ENCODE measurements around the gene TBC1D23. TPM values are rescaled to one million over a fixed set of nuclear protein-coding genes. Genes with fewer than 3 reads are reported as not detected.
"Not testable (repeated sequence)": the region's sequence is repeated elsewhere in the genome, so short reads cannot be mapped to it uniquely, and the experiment has no call there.

The TBC1D23 gene
- total RNA-seq, 1 experiment from 2014 or later = 33.0 TPM

DNA sequence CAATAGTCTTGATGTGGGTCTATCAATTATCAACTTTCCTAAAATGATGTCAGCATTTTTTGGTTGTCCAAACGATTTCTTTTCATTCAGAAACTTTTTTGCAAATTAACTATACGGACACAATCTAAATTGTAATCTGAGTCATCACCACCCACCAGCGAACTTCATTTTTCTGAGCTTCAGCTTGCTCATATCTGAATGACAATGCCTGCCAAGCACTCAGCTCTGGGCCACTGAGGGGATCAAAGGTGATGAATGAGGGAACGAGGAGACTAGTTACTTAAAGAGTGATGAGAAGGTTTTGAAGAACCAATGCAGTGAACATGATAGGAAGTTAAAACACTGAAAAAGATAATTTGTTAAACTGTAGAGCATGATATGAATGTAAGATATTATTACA, 14.9 kb upstream of the TBC1D23 start:
- no peak for DNase-seq (ENCODE audit: low read depth, low spot score)
- in situ Hi-C loops (cut with HindIII; ENCODE audit: low pct_unique_long_range_greater_than_20kb, low sequenced_read_pairs) = no loop called here

DNA sequence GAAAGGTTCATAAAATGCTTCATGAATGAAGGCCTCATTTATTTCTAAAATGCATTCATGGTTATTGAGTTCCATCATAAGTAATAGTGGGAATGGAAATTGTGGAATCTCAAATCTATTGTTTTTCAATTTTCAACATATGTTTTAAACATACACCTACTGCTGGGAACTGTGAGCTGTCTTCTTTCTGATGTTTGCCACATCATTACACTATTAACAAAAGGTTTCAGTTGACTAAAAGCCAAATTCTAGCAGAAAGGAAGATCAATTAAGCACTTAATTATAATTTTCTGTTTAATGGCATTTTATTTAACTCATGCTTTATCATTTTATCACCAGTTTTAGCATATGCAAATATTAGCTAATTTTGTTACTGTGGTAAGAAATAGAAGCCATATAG, 13.8 kb upstream of the TBC1D23 start:
- in situ Hi-C loops (cut with HindIII; ENCODE audit: low pct_unique_long_range_greater_than_20kb, low sequenced_read_pairs) = no loop called here
- no peak for DNase-seq (ENCODE audit: low read depth, low spot score)

DNA sequence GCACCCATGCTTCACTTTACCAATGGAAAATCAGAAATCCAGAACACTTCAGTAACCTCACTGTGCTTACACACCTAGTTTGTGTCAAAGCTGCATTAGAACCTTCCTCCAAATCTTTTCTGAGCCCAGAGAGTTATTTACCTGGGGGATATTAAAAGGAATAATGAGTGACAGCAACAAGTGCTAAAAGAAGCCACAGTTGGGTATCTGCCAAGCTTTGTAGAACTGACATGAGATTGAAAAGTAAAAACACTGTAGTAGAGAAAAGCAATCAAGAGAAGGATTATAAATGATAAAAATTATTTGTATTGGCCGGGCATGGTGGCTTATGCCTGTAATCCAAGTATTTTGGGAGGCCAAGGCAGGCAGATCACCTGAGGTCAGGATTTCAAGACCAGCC, 8.8 kb upstream of the TBC1D23 start:
- in situ Hi-C loops (cut with HindIII; ENCODE audit: low pct_unique_long_range_greater_than_20kb, low sequenced_read_pairs) = no loop called here
- DNase-seq (ENCODE audit: low read depth, low spot score) = no peak

DNA sequence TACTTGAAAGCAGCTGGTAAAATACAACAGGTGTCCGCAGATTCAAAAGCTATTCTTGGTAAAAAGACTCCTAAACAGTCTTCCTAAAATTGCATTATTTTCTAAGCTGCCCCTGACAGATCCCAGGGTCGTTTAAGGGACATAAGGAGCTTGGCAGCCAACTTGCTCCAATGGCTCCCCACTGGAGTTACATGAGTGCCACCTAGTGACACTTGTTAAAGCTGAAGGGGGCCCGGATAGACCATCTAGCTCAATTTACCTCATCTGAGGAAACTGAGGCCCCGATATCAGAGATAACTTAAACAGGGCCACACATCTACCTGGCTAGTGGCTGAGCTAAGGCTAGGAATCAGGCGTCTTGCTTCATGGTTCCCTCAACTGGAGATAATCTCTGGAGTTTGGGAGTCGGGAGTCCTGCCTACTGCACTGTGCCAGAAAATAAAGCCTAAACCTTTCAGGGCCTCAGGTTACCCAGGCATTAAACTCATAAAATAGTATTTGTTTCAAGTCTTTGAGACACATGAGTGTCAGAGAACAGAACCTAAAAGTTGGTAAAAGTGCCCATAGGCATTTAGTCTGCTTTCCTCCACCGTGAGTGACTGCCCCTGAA, 6.5 kb upstream of the TBC1D23 start:
- in situ Hi-C loops (cut with HindIII; ENCODE audit: low pct_unique_long_range_greater_than_20kb, low sequenced_read_pairs) = no loop called here
- DNase-seq (ENCODE audit: low read depth, low spot score) = peak; percentile 77

DNA sequence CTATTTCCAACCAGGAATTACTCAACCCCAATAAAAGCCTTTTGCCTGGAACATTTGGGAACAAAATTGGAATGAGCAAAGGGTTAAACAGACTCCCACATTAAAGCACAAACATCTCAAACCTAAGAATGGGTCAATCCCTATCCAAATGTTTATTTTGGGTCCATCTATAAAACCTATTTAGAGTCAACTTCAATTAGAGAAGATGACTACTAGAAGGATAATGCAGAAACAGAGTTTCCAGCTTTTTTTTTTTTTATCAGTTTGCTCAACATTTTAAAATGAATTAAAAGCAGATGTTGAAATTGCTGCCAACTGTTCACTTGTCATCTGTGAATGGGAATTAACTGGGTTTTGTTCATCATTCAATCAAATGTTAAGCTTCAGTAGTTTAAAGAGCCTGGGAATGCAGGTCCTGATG, 4.1 kb upstream of the TBC1D23 start:
- in situ Hi-C loops (cut with HindIII; ENCODE audit: low pct_unique_long_range_greater_than_20kb, low sequenced_read_pairs) = no loop called here
- no peak for DNase-seq (ENCODE audit: low read depth, low spot score)

DNA sequence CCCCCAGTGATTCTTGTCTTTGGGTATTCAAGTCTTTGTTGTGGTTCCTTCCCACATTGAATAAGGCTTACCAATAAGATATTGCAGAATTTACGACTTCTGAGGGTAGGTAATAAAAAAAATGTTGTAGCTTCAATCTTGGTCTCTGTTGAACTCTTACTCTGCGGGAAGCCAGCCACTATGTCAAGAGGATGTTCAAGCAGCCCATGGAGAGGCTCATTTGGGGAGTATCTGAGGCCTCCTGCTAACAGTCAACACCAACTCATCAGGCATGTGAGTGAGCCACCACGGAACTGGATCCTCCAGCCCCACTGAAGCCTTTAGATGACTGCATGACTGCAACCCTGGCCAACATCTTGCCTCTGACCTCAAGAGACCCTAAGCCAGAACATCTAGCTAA, 3.2 kb upstream of the TBC1D23 start:
- DNase-seq (ENCODE audit: low read depth, low spot score) = no peak
- in situ Hi-C loops (cut with HindIII; ENCODE audit: low pct_unique_long_range_greater_than_20kb, low sequenced_read_pairs) = no loop called here

DNA sequence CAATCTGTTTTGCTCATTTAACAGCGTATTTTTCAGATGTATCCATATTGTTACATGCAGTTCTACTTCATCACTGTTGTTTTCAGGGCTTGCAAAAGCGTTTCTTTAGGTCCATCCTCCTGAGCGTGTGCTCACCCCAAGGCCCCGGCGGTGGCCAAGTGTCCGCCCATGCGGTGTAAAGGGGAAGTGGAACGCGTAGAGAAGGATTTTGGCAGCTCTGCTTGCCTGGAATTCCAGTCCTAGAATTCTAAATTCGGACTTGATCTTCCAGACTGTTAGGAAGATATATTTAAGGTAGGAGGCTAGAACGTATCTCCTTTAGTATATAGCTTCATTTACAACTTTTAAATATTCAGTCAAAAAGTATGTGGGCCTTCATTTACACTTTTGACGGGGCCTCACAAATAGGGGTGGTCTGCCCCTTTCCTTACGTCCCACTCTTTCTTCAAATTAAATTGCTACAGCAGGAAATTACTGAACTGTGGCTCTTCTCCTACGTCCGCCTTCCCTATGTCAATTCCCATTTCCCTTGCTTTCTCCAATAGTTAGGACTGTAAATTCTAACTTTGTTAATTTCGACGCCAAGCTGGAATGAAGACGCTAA, 609 bp upstream of the TBC1D23 start:
- in situ Hi-C loops (cut with HindIII; ENCODE audit: low pct_unique_long_range_greater_than_20kb, low sequenced_read_pairs) = no loop called here
- peak; percentile 15 for DNase-seq (ENCODE audit: low read depth, low spot score)

DNA sequence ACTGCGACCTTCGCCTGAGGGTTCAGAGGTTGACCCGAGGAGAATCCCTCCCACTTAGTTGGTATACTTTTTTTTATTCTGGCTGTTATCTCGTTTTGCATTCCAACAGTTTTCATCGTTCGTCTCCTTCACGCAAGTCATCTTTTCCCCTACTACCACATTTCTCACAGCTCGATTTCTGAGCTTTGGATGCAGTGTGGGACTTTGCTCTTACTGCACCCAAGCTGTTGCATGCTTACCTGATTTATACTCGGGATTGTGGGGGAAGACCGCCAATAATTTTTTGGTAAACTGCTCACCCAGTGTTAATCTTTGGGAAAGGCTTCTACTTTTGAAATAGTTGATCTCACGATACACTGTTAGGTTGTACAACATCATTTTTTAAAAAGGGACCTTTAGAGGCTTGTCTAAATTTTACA, 702 bp downstream of the TBC1D23 start:
- DNase-seq (ENCODE audit: low read depth, low spot score) = no peak
- in situ Hi-C loops (cut with HindIII; ENCODE audit: low pct_unique_long_range_greater_than_20kb, low sequenced_read_pairs) = no loop called here

DNA sequence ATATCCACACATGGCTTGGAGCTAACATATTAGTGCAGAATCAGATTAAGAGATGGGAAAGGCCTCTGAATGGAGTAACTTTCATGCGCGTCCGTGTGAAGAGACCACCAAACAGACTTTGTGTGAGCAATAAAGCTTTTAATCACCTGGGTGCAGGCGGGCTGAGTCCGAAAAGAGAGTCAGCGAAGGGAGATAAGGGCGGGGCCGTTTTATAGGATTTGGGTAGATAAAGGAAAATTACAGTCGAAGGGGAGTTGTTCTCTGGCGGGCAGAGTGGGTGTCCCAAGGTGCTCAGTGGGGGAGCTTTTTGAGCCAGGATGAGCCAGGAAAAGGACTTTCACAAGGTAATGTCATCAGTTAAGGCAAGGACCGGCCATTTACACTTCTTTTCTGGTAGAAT, 2.1 kb downstream of the TBC1D23 start:
- DNase-seq (ENCODE audit: low read depth, low spot score); in situ Hi-C loops (cut with HindIII; ENCODE audit: low pct_unique_long_range_greater_than_20kb, low sequenced_read_pairs): not testable (repeated sequence)

DNA sequence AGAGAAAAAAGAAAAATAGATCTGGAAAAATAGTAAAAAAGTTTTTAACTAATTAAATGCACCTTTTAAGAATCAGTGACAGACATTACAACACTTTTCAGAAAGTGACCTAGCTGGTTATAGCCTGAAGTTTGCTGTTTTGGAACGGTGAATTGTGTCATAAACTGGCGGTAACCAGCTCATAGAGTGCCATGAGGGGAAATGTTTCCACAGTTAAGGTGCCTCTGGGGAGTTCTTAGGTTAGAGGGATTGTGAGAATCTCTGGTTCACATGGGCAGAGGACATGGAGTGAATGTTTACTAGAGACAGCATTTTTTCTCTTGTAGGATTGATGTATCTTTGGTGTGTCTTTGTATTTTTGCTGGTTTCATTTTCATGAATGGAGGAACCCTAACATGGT, 2.8 kb downstream of the TBC1D23 start:
- no peak for DNase-seq (ENCODE audit: low read depth, low spot score)
- in situ Hi-C loops (cut with HindIII; ENCODE audit: low pct_unique_long_range_greater_than_20kb, low sequenced_read_pairs) = no loop called here

DNA sequence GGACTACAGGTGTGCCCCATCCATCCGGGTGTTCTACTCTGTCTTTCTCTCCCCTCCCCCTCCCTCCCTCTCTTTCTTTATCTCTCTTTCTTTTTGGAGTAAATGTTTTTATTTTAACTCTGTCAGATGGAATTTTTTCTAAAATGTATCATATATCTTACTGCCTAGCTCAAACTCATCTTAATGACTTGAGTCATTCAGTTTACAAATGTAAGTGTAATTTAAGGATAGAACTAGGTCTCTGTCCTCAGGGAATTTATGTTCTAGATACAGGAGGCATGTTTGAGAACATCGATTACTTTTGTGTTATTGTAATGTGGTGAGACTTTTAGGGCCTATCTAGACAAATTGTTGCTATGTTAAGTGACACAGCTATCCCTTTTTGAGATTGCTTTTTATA, 3.5 kb downstream of the TBC1D23 start:
- in situ Hi-C loops (cut with HindIII; ENCODE audit: low pct_unique_long_range_greater_than_20kb, low sequenced_read_pairs) = no loop called here
- no peak for DNase-seq (ENCODE audit: low read depth, low spot score)

DNA sequence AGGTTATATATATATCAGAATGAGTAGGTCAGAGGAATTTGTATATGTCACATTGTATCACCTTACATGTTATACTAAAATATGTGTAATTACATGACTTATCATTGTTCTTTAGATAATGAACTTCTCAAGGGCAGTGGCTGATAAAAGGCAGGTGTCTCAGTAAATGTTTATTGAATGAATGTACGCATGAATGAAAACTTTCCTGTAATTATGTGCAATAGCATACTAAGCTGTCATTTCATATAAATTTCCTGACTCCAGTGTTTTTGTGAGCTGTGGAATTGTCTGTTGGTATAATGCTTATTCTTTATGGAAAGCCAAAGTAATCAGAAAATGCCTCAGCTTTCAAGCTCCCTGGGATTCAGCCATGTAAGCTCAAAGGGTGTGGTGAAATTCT, 4.2 kb downstream of the TBC1D23 start:
- DNase-seq (ENCODE audit: low read depth, low spot score) = no peak
- in situ Hi-C loops (cut with HindIII; ENCODE audit: low pct_unique_long_range_greater_than_20kb, low sequenced_read_pairs) = no loop called here

DNA sequence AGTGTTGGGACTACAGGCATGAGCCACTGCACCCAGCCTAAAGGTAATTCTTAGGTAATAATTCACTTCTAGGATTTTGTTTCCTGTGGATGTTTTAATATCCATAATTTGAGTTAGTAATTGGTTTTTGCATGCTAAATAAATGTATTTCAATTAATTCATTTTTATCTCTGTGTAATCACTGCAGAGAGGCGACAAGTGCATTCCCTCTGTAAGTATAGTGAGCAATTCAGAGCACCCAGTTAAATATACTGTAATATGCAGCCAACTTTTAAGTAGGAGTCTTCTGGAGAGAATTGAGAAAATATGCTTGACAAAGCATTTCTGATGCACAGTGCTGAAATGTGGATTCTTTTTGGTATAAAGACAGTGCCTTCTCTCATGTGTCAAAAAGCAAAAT, 5.7 kb downstream of the TBC1D23 start:
- in situ Hi-C loops (cut with HindIII; ENCODE audit: low pct_unique_long_range_greater_than_20kb, low sequenced_read_pairs) = no loop called here
- DNase-seq (ENCODE audit: low read depth, low spot score) = no peak

DNA sequence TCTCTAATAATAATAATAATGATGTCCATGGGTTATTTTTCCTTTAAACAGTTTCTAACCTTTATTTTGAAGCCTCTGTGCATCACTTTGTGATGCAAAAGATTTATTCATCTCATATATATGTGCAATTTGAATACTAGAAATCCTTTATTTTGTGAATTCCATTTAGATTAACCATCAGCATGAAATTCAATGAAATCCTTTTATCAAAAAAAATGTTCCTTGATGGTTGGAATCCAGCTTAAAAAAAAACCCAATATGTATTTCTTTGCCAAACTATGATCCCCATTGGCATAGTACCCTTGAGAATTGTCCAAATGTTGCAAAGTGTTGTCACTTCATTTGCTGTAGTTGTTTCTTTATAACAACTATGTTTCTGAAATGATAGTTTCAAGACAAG, 7.4 kb downstream of the TBC1D23 start:
- in situ Hi-C loops (cut with HindIII; ENCODE audit: low pct_unique_long_range_greater_than_20kb, low sequenced_read_pairs) = no loop called here
- DNase-seq (ENCODE audit: low read depth, low spot score) = no peak

DNA sequence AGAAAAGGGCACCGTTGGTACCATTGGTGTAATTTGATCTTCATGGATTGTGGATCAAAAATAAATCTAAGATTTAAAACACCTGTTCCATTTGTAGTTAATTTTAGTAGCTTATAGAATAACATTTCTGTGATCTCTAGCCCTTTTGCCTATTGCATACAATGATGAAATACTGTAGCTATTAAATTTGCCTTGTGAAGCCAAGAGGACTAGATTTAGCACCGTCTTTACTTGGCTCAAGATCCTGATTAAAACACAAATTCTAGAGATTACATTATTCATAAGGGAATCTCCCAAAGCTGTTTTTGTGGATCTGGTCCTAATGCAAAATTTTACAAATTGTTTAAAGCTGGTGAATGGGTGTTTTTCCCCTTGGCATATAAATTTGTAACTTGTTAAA, 8.2 kb downstream of the TBC1D23 start:
- no peak for DNase-seq (ENCODE audit: low read depth, low spot score)
- in situ Hi-C loops (cut with HindIII; ENCODE audit: low pct_unique_long_range_greater_than_20kb, low sequenced_read_pairs) = no loop called here

DNA sequence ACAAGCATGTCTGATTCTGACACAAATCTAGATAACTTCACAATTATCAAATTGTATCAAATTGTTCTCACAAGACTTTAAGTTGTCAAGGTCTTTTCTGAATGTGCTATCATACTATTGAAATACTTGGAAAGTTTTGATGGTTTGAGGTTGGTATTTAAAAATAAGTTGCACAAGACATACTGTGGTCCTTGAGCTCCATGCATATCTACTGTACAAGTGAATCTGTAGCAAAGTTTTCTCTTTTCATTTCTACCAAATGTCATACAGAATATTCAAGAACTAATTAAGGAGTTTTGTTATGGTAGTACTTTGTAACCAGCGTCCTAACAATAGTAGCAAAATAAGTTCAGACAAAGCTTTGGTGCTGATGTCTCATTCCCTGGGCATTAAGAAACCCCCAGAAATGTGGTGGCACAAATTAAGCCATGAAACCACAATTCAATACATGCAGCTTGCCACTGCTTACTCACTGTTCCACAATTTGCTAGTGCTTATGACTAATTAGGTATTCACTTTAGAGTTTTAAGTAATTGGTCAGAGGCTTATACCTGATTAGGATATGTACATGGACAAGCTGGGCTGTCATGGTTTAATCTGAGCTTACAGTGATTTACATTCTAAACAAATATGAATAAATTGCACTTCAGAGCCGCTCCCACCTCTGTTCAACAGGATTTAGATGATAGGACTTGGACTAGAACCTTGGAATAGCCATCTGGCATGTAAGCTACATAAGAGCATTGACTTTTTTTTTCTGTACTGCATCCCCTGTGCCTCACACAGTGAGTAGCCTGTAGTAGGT, 8.8 kb downstream of the TBC1D23 start:
- no peak for DNase-seq (ENCODE audit: low read depth, low spot score)
- in situ Hi-C loops (cut with HindIII; ENCODE audit: low pct_unique_long_range_greater_than_20kb, low sequenced_read_pairs) = no loop called here

DNA sequence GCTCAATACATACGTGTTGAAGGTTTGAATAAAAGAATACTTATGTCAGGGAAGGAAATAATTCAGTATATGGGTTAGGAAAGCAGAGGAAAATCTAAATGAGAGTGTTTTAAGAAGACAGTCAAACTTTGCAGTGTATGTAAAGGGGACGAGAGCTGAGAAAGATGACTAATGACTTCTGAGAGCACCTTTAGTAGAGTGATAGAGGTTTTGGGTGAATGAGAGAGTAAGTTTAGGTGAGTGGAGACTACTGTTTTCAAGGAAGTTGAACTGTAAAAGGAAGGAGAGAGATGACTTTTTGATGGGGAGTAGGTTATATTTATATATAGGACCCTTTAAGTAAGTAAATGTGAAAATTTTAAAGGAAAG, 9.4 kb downstream of the TBC1D23 start:
- in situ Hi-C loops (cut with HindIII; ENCODE audit: low pct_unique_long_range_greater_than_20kb, low sequenced_read_pairs) = no loop called here
- DNase-seq (ENCODE audit: low read depth, low spot score) = no peak

DNA sequence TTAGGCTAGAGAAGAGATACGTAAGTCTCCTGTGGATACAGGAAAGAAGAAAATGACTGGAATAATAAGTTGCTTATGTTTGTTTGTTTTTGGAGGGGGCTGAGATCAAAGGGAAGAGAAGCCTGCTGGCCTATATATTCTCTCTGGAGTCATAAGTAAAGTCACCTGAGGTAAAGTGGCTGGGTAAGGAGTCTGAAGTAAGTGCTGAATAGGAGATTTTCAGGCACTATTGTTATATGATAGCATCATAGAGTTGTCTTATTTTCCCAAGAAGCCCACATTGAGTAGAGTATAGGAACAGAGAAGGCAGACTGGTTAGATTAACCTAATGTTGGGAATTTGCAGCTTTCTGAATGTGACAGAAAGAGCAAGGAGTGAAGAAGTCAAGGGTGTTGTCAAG, 10.7 kb downstream of the TBC1D23 start:
- in situ Hi-C loops (cut with HindIII; ENCODE audit: low pct_unique_long_range_greater_than_20kb, low sequenced_read_pairs) = no loop called here
- DNase-seq (ENCODE audit: low read depth, low spot score) = no peak
